ENCODE results near the gene TEX47.

TEX47 gene

GRCh38 chr7:88801046-88801445, 5.5 kb upstream of the TEX47 start:
- no peak overlapping the region for H3K27ac ChIP-seq
- TF ChIP-seq CTCF (conservative IDR thresholded peaks at IDR 0.05) = no peak

GRCh38 chr7:88792361-88792760, 3.2 kb downstream of the TEX47 start:
- H3K27ac ChIP-seq = no peak overlapping the region
- no peak for TF ChIP-seq CTCF (conservative IDR thresholded peaks at IDR 0.05)

- TF ChIP-seq CTCF (conservative IDR thresholded peaks at IDR 0.05) = no peak
- no peak overlapping the region for H3K27ac ChIP-seq
These were observed 3.6 kb downstream of the TEX47 start for GRCh38 chr7:88791891-88792290.

- peak; percentile 79 for TF ChIP-seq CTCF (conservative IDR thresholded peaks at IDR 0.05)
- no peak overlapping the region for H3K27ac ChIP-seq
These were observed 6.0 kb downstream of the TEX47 start for GRCh38 chr7:88789480-88790064.

- no peak for TF ChIP-seq CTCF (conservative IDR thresholded peaks at IDR 0.05)
- H3K27ac ChIP-seq = no peak overlapping the region
These were observed 7.8 kb downstream of the TEX47 start for GRCh38 chr7:88787777-88788176.

GRCh38 chr7:88775838-88776237, 19.7 kb downstream of the TEX47 start:
- H3K27ac ChIP-seq = no peak overlapping the region
- TF ChIP-seq CTCF (conservative IDR thresholded peaks at IDR 0.05) = no peak

- H3K27ac ChIP-seq = no peak overlapping the region
- TF ChIP-seq CTCF (conservative IDR thresholded peaks at IDR 0.05) = no peak
These were observed 22.8 kb downstream of the TEX47 start for GRCh38 chr7:88772776-88773175.

Measured in VCaP (cell line).